HG03159 (cell line): Measurements from ENCODE around the gene SHPK.
"Not testable (repeated sequence)": the region's sequence is repeated elsewhere in the genome, so short reads cannot be mapped to it uniquely, and the experiment has no call there.

Source experiments
- ATAC-seq: cut with Tn5 transposase; IDR thresholded peaks from one replicate; pipeline ENCODE4 v1.9.1; 2021; ENCODE audit warnings: mild to moderate bottlenecking, moderate library complexity; ENCODE audit not compliant: unreplicated experiment

The SHPK gene

GRCh38 chr17:3594051-3594800 lies 41.8 kb downstream of the SHPK start:
- no peak for ATAC-seq

GRCh38 chr17:3593384-3593783 lies 42.7 kb downstream of the SHPK start:
- ATAC-seq: no peak

DNA sequence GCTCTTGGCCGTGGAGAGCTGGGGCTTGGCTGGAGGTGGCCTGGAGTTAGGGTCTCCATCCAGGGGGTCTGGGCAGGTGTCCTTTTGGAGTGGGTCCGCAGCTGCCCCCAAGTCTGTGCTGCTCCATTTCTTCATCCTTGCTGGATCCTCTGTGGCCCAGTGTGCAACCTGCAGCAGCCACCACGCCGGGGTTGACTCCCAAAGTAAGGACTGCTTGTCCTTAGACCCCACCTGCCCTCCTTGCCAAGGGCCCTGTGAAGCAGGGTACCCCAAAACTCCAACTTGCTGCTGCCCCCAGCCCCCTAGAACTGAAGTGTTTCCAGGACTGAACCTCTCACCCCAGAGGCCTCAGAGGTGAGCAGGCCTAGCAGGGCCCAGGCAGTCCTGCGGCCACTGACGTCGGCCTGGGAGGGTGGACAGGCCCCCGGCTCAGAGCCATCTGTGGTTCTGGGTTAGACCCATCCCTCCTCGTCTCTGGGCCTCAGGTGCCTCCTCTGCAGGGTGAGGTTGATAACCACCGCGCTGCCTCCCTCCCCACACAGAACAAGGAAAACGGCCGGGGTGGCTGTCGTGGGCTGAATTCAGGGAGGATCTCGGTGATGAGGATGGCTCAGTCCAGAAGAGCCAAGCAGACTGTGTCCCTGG lies 43.7 kb downstream of the SHPK start:
- no peak for ATAC-seq

DNA sequence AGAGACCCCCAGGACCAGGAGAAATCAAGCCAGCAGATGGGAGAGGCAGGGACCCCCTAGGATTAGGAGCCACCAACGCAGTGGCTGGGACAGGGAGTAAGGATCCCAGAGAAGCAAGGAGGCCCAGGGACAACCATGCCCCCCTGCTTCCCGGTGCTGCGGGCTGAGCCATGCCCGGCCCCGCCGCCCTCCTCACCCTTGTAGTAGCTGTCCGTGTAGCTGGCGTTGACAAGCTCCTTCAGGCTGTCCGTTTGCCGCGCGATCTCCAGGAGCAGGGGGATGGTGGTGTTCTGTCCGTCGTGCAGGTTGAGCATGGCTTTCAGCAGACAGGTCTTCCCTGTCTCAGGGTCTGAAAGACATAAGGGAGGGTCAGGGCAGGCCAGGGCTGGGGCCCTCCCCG lies 45.3 kb downstream of the SHPK start:
- no peak for ATAC-seq

DNA sequence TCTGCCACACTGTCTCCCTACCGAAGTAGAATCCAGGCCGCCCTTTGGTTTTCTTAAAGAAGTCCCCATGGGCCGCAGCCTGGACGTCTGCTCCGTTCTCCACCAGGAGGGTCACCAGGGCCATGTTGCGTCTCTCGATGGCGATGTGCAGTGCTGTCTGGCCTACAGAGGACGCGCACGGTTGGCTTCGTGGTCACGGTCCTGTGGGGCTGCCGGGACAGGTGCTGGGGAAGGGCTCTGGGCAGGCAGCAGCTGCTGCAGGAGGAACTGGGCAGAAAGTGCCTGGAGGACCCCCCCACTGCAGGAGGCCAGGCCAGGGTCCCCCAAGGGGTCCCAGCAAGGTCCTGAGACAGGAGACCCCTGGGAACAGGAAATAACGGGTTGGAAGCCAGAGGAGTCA lies 45.8 kb downstream of the SHPK start:
- no peak for ATAC-seq

- no peak for ATAC-seq
Observed at GRCh38 chr17:3589784-3590183, 46.3 kb downstream of the SHPK start.

- ATAC-seq: no peak
Observed at GRCh38 chr17:3585826-3586225, 50.2 kb downstream of the SHPK start.

DNA sequence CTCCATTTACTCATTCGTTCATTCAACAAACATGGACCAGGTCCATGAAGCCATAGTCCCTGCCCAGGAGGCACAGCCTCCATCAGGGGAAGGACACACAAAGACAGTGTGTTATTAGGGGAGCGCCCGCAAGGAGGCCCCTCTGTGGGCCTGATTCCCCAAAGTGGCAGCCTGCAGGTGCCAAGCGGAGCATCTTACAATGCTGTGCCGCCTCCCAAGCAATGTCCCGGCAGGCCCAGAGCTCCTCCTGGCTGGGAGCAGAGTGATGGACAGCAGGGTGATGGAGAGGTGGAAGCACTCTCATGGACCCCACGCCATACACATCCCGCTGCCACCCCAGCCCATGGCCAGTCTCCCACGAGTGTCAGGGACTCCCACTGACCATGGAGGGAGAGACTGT lies 52.6 kb downstream of the SHPK start:
- ATAC-seq: no peak

- no peak for ATAC-seq
Observed at GRCh38 chr17:3582915-3583314, 53.1 kb downstream of the SHPK start.

- ATAC-seq: not testable (repeated sequence)
Observed at GRCh38 chr17:3578667-3579066, 57.4 kb downstream of the SHPK start.

DNA sequence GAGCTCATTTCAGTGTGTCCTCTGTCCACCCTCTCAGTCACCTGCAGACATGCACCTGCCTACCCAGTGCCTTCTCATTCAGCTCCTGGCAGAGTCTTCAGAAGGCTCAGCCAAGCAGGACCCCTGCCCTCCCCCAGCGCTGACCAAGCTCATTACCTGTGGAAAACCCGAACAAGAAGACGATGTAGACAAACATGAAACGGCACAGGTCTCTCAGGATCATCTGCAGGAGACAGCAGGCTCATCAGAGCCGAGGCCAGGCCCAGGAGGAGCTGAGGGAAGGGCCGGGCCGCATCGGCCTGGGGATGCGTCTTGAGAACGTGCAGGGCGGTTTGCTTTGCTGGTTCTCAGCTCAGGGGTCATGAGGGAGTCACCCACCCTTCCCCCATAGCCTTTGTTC lies 59.1 kb downstream of the SHPK start:
- ATAC-seq: no peak

- no peak for ATAC-seq
Observed at GRCh38 chr17:3575511-3575910, 60.5 kb downstream of the SHPK start.

DNA sequence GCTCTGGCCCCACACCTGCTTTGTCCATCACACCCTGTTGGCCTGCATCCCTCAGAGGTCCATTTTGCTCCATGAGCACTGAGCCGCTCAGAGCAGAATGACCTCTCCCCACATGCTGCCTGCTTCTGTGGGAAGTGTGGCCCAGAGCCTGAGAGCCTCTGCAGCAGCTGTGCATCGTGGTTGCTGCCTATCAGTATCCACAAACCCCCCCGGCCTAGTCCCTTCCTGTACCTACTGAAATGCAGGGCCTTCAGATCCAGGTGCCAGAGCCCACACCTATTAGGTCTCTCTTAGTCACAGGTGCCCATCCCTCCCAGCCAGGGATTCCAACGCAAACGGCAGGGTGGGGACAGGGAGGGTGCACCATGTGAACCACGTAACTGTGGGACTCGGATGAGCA lies 61.8 kb downstream of the SHPK start:
- ATAC-seq: no peak

DNA sequence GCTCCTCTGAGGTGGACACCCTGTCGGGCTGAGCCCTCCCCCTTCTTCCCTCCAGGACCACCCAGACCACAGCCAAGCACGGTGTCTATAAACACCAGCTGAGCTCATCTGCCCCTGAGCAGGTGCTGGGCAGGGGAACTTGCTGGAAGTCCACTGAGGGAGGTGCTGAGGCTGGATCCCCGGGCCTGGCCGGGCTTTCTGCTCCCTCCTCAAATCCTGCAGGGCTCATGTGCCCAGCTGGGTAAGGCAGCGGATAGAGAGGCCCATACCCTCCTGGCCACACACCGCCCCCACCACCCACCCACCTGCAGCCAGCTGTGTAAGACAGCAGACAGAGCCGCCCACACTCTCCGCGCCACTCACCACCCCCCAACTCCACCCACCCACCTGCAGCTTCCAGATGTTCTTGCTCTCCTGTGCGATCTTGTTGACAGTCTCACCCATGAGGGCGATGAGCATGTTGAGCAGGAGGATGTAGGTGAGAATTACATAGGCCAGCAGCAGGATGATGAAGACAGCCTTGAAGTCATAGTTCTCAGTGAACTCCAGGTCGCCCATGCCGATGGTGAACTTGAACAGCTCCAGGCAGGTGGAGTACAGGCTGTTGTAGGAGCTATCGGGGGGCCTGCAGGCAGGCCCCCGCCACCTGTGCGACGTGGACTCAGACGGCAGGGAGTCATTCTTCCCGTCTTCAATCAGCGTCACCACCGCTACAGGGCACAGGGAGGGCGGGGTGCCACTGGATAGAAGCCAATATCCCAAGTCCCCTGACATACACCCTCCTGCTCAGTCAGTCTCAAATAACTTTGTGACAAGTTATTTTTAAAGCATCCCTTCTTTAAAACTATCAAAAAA lies 62.6 kb downstream of the SHPK start:
- ATAC-seq: no peak

GRCh38 chr17:3572231-3572630 lies 63.8 kb downstream of the SHPK start:
- ATAC-seq: no peak

DNA sequence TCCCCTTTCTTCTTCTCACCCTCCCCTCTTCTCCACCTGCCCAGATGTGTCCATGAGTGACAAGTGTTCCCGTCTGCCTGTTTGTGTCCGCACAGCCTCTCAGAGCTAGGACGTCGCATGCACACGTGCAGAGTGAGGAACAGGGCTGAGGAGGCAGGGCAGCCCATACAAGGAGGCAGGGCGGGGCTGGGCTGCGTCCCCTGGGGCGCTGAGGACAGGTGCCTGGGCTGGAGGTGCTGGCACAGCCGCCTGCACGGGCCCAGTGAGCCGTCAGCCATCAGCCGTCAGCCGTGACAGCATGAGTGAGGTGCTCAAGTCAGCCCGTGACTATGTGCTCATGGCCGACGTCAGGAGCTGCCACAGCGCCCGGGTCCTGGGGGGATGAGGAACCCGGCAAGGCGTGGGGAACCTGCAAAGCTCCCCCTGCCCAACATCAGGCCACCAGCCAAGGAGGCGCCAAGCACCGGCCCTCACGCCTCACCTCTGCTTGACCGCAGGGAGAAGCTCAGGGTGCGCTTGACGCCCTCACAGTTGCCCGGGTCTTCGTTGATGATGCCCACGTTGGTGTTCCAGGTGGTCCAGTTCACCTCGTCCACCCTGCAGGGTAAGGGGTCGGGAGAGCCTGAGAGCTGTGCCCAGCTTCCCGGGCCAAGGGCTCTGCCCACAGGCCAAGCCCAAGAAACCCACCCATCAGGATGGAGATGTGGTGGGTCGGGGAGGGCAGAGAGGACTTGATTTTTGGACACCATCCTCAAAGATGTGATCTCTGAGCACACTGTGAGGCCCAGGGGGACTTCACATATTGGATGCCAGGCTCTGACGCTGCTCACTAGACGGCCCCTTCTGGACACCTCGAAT lies 64.8 kb downstream of the SHPK start:
- no peak for ATAC-seq

- no peak for ATAC-seq
Observed at GRCh38 chr17:3569534-3570137, 66.4 kb downstream of the SHPK start.

DNA sequence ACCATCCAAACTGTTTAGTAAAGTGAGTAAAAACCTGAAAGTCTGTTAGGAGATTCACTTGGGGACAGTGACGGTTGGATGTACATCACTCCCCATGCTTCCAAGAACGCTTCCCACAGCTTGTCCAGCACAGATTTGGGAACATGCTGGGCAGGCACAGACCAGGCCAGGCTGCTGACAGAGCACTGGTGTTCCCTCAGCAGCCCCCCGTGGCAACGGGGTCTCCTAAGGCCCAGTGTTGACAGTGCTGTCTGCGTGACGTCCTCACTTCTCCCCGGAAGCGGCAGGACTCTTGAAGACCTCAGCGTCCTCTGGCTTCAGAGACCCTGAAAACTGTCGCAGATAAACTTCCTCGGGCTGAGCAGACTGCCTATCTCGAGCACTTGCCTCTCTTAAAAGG lies 69.5 kb downstream of the SHPK start:
- no peak for ATAC-seq

GRCh38 chr17:3565143-3565542 lies 70.9 kb downstream of the SHPK start:
- ATAC-seq: no peak

DNA sequence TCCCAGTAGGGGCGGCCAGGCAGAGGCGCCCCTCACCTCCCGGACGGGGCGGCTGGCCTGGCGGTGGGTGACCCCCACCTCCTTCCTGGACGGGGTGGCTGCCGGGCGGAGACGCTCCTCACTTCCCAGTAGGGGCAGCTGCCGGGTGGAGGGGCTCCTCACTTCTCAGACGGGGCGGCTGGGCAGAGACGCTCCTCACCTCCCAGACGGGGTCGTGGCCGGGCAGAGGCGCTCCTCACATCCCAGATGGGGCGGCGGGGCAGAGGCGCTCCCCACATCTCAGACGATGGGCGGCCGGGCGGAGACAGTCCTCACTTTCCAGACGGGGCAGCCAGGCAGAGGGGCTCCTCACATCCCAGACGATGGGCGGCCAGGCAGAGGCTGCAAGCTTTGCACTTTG lies 71.8 kb downstream of the SHPK start:
- ATAC-seq: not testable (repeated sequence)

GRCh38 chr17:3559270-3559645 lies 76.8 kb downstream of the SHPK start:
- ATAC-seq: no peak
